GM18858 (cell line): Measurements from ENCODE around the gene ERFE.
A peak's percentile ranks its signal among the peaks of the same experiment; 100 is the strongest.
"Not testable (repeated sequence)": the region's sequence is repeated elsewhere in the genome, so short reads cannot be mapped to it uniquely, and the experiment has no call there.

Experiments
- ATAC-seq: cut with Tn5 transposase; IDR thresholded peaks from one replicate; pipeline ENCODE4 v1.9.1; 2021; ENCODE audit not compliant: unreplicated experiment

Gene ERFE

GRCh38 chr2:238168196-238169047 lies 9.7 kb downstream of the ERFE start:
- no peak for ATAC-seq

- ATAC-seq = no peak
Observed at GRCh38 chr2:238169048-238169707, 10.4 kb downstream of the ERFE start.

GRCh38 chr2:238169708-238170251 lies 11.0 kb downstream of the ERFE start:
- ATAC-seq = no peak

- no peak for ATAC-seq
Observed at GRCh38 chr2:238170386-238171071, 11.8 kb downstream of the ERFE start.

- not testable (repeated sequence) for ATAC-seq
Observed at GRCh38 chr2:238171072-238171431, 12.3 kb downstream of the ERFE start.

- no peak for ATAC-seq
Observed at GRCh38 chr2:238171575-238172187, 12.9 kb downstream of the ERFE start.

- no peak for ATAC-seq
Observed at GRCh38 chr2:238172439-238172838, 13.7 kb downstream of the ERFE start.

- no peak for ATAC-seq
Observed at GRCh38 chr2:238173692-238174091, 14.9 kb downstream of the ERFE start.

- ATAC-seq = no peak
Observed at GRCh38 chr2:238174291-238174690, 15.5 kb downstream of the ERFE start.

GRCh38 chr2:238174701-238175100 lies 15.9 kb downstream of the ERFE start:
- no peak for ATAC-seq

- ATAC-seq = no peak
Observed at GRCh38 chr2:238176613-238177012, 17.8 kb downstream of the ERFE start.

- no peak for ATAC-seq
Observed at GRCh38 chr2:238180554-238180953, 21.8 kb downstream of the ERFE start.

GRCh38 chr2:238182362-238182761 lies 23.6 kb downstream of the ERFE start:
- ATAC-seq = no peak

- ATAC-seq = no peak
Observed at GRCh38 chr2:238183821-238184220, 25.1 kb downstream of the ERFE start.

GRCh38 chr2:238187618-238188548 lies 29.1 kb downstream of the ERFE start:
- ATAC-seq = no peak

GRCh38 chr2:238190445-238190844 lies 31.7 kb downstream of the ERFE start:
- no peak for ATAC-seq

GRCh38 chr2:238202326-238203093 lies 43.7 kb downstream of the ERFE start:
- no peak for ATAC-seq

- ATAC-seq = peak; percentile 78
Observed at GRCh38 chr2:238203094-238203972, 44.6 kb downstream of the ERFE start, which contains the start of gene ILKAP. TSS of gene ILKAP (minus strand) at chr2:238203695. CDS start at chr2:238203553, 142 bp downstream.
